H54 (cell line): ENCODE results near the gene PIGB.
"Not testable (repeated sequence)": the region's sequence is repeated elsewhere in the genome, so short reads cannot be mapped to it uniquely, and the experiment has no call there.

Source experiments
- DNase-seq: peaks from one replicate; pipeline ENCODE4 v3.0.0; 2011; ENCODE audit warnings: low spot score, mixed read lengths; ENCODE audit not compliant: insufficient read length
- FAIRE-seq: peaks from 3 replicates; lab custom pipeline; 2011; peaks lifted over from hg19 to GRCh38; lab: Jason Lieb, UNC
- POLR2A ChIP-seq: IDR thresholded peaks from 2 replicates; pipeline ENCODE4 v1.6.1; 2011; ENCODE audit warnings: low read depth, mild to moderate bottlenecking, low read length

Gene PIGB

GRCh38 chr15:55318588-55319494 is at the start of gene PIGB, which contains the start of gene PIGBOS1:
TSS of gene PIGB (plus strand) at chr15:55319222. CDS start at chr15:55319251, 29 bp downstream.
TSS of gene PIGBOS1 (minus strand) at chr15:55319123. CDS start at chr15:55317792, 1,331 bp downstream.
- DNase-seq = peak; percentile 57
- no peak for FAIRE-seq
- peak; percentile 62; the same call in 1 of the 2 replicates for TF ChIP-seq POLR2A

GRCh38 chr15:55270291-55270690 is 48.7 kb upstream of the PIGB start:
- no peak for TF ChIP-seq POLR2A
- DNase-seq = no peak
- no peak for FAIRE-seq

- FAIRE-seq (no peak), DNase-seq (no peak)
- no peak for TF ChIP-seq POLR2A
Observed at GRCh38 chr15:55276324-55276723, 42.7 kb upstream of the PIGB start.

GRCh38 chr15:55277116-55277564 is 41.9 kb upstream of the PIGB start:
- DNase-seq (no peak), FAIRE-seq (no peak)
- no peak for TF ChIP-seq POLR2A

- DNase-seq (no peak), FAIRE-seq (no peak)
- no peak for TF ChIP-seq POLR2A
Observed at GRCh38 chr15:55277715-55278114, 41.3 kb upstream of the PIGB start.

GRCh38 chr15:55279100-55279745 is 39.8 kb upstream of the PIGB start:
- no peak for TF ChIP-seq POLR2A
- DNase-seq (no peak), FAIRE-seq (no peak)

GRCh38 chr15:55279746-55280351 is 39.2 kb upstream of the PIGB start:
- TF ChIP-seq POLR2A = no peak
- no peak for DNase-seq
- peak; percentile 65 for FAIRE-seq

GRCh38 chr15:55280589-55280988 is 38.4 kb upstream of the PIGB start:
- FAIRE-seq, DNase-seq: not testable (repeated sequence)

- DNase-seq (no peak), FAIRE-seq (no peak)
- no peak for TF ChIP-seq POLR2A
Observed at GRCh38 chr15:55281517-55282228, 37.3 kb upstream of the PIGB start.

- DNase-seq (no peak), FAIRE-seq (no peak)
- no peak for TF ChIP-seq POLR2A
Observed at GRCh38 chr15:55282284-55282833, 36.7 kb upstream of the PIGB start.

- TF ChIP-seq POLR2A = no peak
- FAIRE-seq = no peak
- DNase-seq = no peak
Observed at GRCh38 chr15:55283379-55284147, 35.5 kb upstream of the PIGB start.

GRCh38 chr15:55284426-55284825 is 34.6 kb upstream of the PIGB start:
- no peak for TF ChIP-seq POLR2A
- no peak for FAIRE-seq
- DNase-seq = no peak

- FAIRE-seq, DNase-seq: not testable (repeated sequence)
Observed at GRCh38 chr15:55286442-55287189, 32.4 kb upstream of the PIGB start.
